K562 (cell line): ENCODE results near the gene PRR23E. TPM values are rescaled to one million over a fixed set of nuclear protein-coding genes. Genes with fewer than 3 reads are reported as not detected.

Experiments used
- ATAC-seq: fragments of 200-7000 bp; cut with Tn5 transposase; 3 replicates; pipeline ENCODE4 v1.9.1; 2020; ENCODE audit warnings: moderate library complexity
- BruUV-seq: library from RNA; stranded (reverse); fragments of 400-500 nt; replicated peaks from 2 replicates; lab custom pipeline; 2021; lab: Mats Ljungman, UMichigan
- CTCF ChIA-PET: fragments of 300-600 bp; formaldehyde crosslinking; extraction: SDS; loops from one replicate; lab custom pipeline; 2021; ENCODE audit warnings: low intra/inter-chr PET ratio; lab: Yijun Ruan, JAX
- POLR2A ChIA-PET: fragments of 300-600, 350-650 bp; sonication (Branson Sonifier 250); formaldehyde crosslinking; extraction: SDS; loops from one replicate; lab custom pipeline; 2021; ENCODE audit warnings: antibody characterized with exemption, inconsistent platforms; lab: Yijun Ruan, JAX
- DNase-seq, 4 experiments: peaks; one replicate each; pipeline versions ENCODE4 v3.0.0 to v3.0.0-alpha.2; 2011 to 2018; ENCODE audit warnings: low spot score in 3 of 4, mixed read lengths in 3 of 4; ENCODE audit errors: extremely low read depth in 1 of 4
- FAIRE-seq: peaks from 2 replicates; lab custom pipeline; 2011; peaks lifted over from hg19 to GRCh38; lab: Jason Lieb, UNC
- H2AFZ ChIP-seq: 2 replicates; pipeline ENCODE4 v1.6.0; 2011; ENCODE audit warnings: low read depth, low read length, control low read depth, inconsistent platforms
- H3K27ac ChIP-seq: fragments of 200-600 bp; 3 replicates; pipeline ENCODE4 v1.8.0; 2011; ENCODE audit warnings: low read depth, mild to moderate bottlenecking, control low read depth, inconsistent platforms, low read length, moderate library complexity, mixed read lengths; ENCODE audit errors: extremely low read depth
- H3K27me3 ChIP-seq, 2 experiments: fragments of 300-600 bp in 1 of 2; 2 replicates in 1 of 2; 3 replicates in 1 of 2; pipeline versions ENCODE4 v1.6.0 to v1.8.0; 2011; ENCODE audit warnings: inconsistent platforms in 2 of 2, low read length in 2 of 2, mild to moderate bottlenecking in 1 of 2, mixed read lengths in 1 of 2, moderate library complexity in 1 of 2; ENCODE audit not compliant: control insufficient read depth in 2 of 2, insufficient read depth in 2 of 2
- H3K36me3 ChIP-seq: fragments of 300-600 bp; 3 replicates; pipeline ENCODE4 v1.8.0; 2011; ENCODE audit warnings: mild to moderate bottlenecking, low read length, inconsistent platforms; ENCODE audit not compliant: control insufficient read depth, insufficient read depth
- H3K4me1 ChIP-seq, 2 experiments: fragments of 200-600 bp in 1 of 2; replicated peaks in 1 of 2; 2 replicates in 1 of 2; 3 replicates in 1 of 2; pipeline versions ENCODE4 v1.5.1 to v1.8.0; 2011; ENCODE audit warnings: inconsistent platforms in 2 of 2, low read length in 2 of 2, mild to moderate bottlenecking in 1 of 2, mixed read lengths in 1 of 2, moderate library complexity in 1 of 2; ENCODE audit not compliant: control insufficient read depth in 2 of 2, insufficient read depth in 2 of 2
- H3K4me2 ChIP-seq: 2 replicates; pipeline ENCODE4 v1.6.1; 2011; ENCODE audit warnings: low read length, control low read depth, inconsistent platforms, mixed read lengths; ENCODE audit not compliant: insufficient read depth
- H3K4me3 ChIP-seq: fragments of 200-600 bp; sonication (generic), shearing (Covaris generic); 2 replicates; pipeline ENCODE4 v1.5.1; 2016; ENCODE audit warnings: control low read depth, inconsistent platforms
- H3K79me2 ChIP-seq: fragments of 200-600 bp; 3 replicates; pipeline ENCODE4 v1.8.0; 2011; ENCODE audit warnings: low read length, inconsistent platforms; ENCODE audit not compliant: control insufficient read depth, insufficient read depth
- H3K9ac ChIP-seq, 2 experiments: 2 replicates each; pipeline versions ENCODE4 v1.6.0 to v1.6.1; 2011; ENCODE audit warnings: low read depth in 2 of 2, low read length in 2 of 2, control low read depth in 1 of 2, inconsistent platforms in 1 of 2, mild to moderate bottlenecking in 1 of 2, mixed read lengths in 1 of 2; ENCODE audit not compliant: insufficient read depth in 1 of 2
- H3K9me1 ChIP-seq: one replicate; pipeline ENCODE4 v1.6.0; 2011; ENCODE audit warnings: inconsistent platforms, mild to moderate bottlenecking, low read length, moderate library complexity; ENCODE audit not compliant: control insufficient read depth, insufficient read depth
- H3K9me3 ChIP-seq: replicated peaks from 2 replicates; pipeline ENCODE4 v1.5.1; 2011; ENCODE audit warnings: low read depth, low read length, inconsistent platforms; ENCODE audit not compliant: control insufficient read depth, insufficient read depth
- H4K20me1 ChIP-seq: replicated peaks from 2 replicates; pipeline ENCODE4 v1.6.1; 2011; ENCODE audit warnings: low read length, inconsistent platforms, mixed read lengths; ENCODE audit not compliant: control insufficient read depth, insufficient read depth
- CBX3 ChIP-seq, 2 experiments: IDR thresholded peaks; 1 replicate in 1 of 2; 2 replicates in 1 of 2; pipeline ENCODE4 v1.6.1; 2012; ENCODE audit warnings: inconsistent platforms in 2 of 2, low read length in 2 of 2, borderline replicate concordance in 1 of 2, control low read depth in 1 of 2
- E2F8 ChIP-seq: fragments of 450-650 bp; IDR thresholded peaks from 2 replicates; pipeline ENCODE4 v1.7.1; 2018; ENCODE audit warnings: mild to moderate bottlenecking, low read depth; ENCODE audit not compliant: partially characterized antibody
- MIER1 ChIP-seq: fragments of 450-650 bp; IDR thresholded peaks from 2 replicates; pipeline ENCODE4 v1.6.1; 2016; ENCODE audit warnings: antibody characterized with exemption, mild to moderate bottlenecking, low read depth
- RAD51 ChIP-seq: fragments of 450-650 bp; IDR thresholded peaks from 2 replicates; pipeline ENCODE4 v1.7.1; 2016; ENCODE audit warnings: low read depth, mild to moderate bottlenecking, borderline replicate concordance
- RBM15 ChIP-seq: fragments of 200-400 bp; formaldehyde crosslinking; IDR thresholded peaks from 2 replicates; pipeline ENCODE4 v1.6.1; 2018; ENCODE audit warnings: mild to moderate bottlenecking, low read length, moderate library complexity; ENCODE audit not compliant: insufficient read depth
- RREB1 ChIP-seq: fragments of 250-450 bp; sonication (Bioruptor Pico); IDR thresholded peaks from 2 replicates; pipeline ENCODE4 v1.4.0; 2020
- RUNX1 ChIP-seq: sonication (generic); IDR thresholded peaks from 2 replicates; pipeline ENCODE4 v1.6.1; 2016; ENCODE audit warnings: antibody characterized with exemption, low read depth
- SAP30 ChIP-seq: fragments of 200-600 bp; sonication (generic); IDR thresholded peaks from 2 replicates; pipeline ENCODE4 v1.6.1; 2012; ENCODE audit warnings: borderline replicate concordance, low read depth, mild to moderate bottlenecking, moderate library complexity, low read length, control low read depth, inconsistent platforms; ENCODE audit not compliant: insufficient read depth, poor library complexity, severe bottlenecking
- TFE3 ChIP-seq: fragments of 450-650 bp; formaldehyde crosslinking; IDR thresholded peaks from 2 replicates; pipeline ENCODE4 v1.4.0; 2020; ENCODE audit warnings: mild to moderate bottlenecking, mixed read lengths
- WGBS: fragments of 100-300 bp; shearing (Covaris generic); methylation state at CpG from one replicate; pipeline ENCODE4 v1.1.6; 2016; ENCODE audit warnings: low coverage, mixed read lengths; ENCODE audit not compliant: insufficient coverage; ENCODE audit errors: missing lambda C conversion rate; 5-methylcytosine and 5-hydroxymethylcytosine counted together
- in situ Hi-C: fragments of 300-500 bp; cut with MboI; formaldehyde crosslinking; loops from 4 replicates; pipeline ENCODE4 v1.15.0; 2018; ENCODE audit warnings: inconsistent platforms, mixed read lengths
- intact Hi-C: fragments of 100-400 bp; cut with micrococcal nuclease; formaldehyde crosslinking; loops from 2 replicates; pipeline ENCODE4 v1.14.2; 2022
- polyA plus RNA-seq, 8 experiments: library from polyadenylated mRNA; depleted of rRNA in 4 of 8; stranded (reverse) in 5 of 8; unstranded in 3 of 8; fragments of >200 nt; fragmentation: Nextera tagmentation in 2 of 8; fragmentation: Illumina TruSeq in 1 of 8; extraction: Ambion mirVana in 2 of 8; extraction: Trizol in 1 of 8; gene quantifications; 2 replicates each; pipeline versions ENCODE4 v1.2.1 to v1.2.3, GENCODE V29; 2011 to 2014; ENCODE audit warnings: inconsistent platforms in 1 of 8, missing spikeins in 1 of 8
- total RNA-seq, 7 experiments: library from RNA; depleted of rRNA in 6 of 7; stranded (reverse); fragments of >200 nt in 6 of 7; fragmentation: Illumina TruSeq in 2 of 7; extraction: Trizol in 2 of 7; gene quantifications; 2 replicates each; pipeline versions ENCODE4 v1.2.1 to v1.2.3, GENCODE V29; 2011 to 2021; ENCODE audit warnings: low replicate concordance in 1 of 7

Gene PRR23E
- total and polyA plus RNA-seq, 9 of the 15 experiments (the other 6 are each of a cell fraction or from before 2014, with no cell fraction given): not detected

GRCh38 chr3:127162947-127163645, 29.8 kb upstream of the PRR23E start (continued):
- TF ChIP-seq RREB1 (CRISPR knock-in tag): no peak
- TF ChIP-seq MIER1: peak; percentile 89
- TF ChIP-seq RUNX1: no peak
- TF ChIP-seq, all 486 proteins: peak for 4

GRCh38 chr3:127164615-127165014, 28.3 kb upstream of the PRR23E start:
- Histone ChIP-seq H3K9ac (no peak overlapping the region), H4K20me1 (no peaks in the 10 kb centered on the region), H3K27me3 (no peaks in the 10 kb centered on the region), H3K4me1 (no peaks in the 10 kb centered on the region), H3K4me2 (no peak overlapping the region), H3K9me3 (no peaks in the 10 kb centered on the region; the same call in 1 of the 2 replicates), H2AFZ (no peak overlapping the region), H3K27ac (no peak overlapping the region), H3K79me2 (no peaks in the 10 kb centered on the region), H3K9me1 (no peaks in the 10 kb centered on the region), H3K36me3 (no peaks in the 10 kb centered on the region), H3K4me3 (no peak overlapping the region)
- BruUV-seq: no TSS peak
- in situ Hi-C loops: no loop called here
- 0% methylated on average over 2 of the region's 5 CpGs for WGBS
- intact Hi-C loops: no loop called here
- ChIA-PET POLR2A (no interaction called here), CTCF (no interaction called here)
- ATAC-seq: no peak
- FAIRE-seq: no peak
- DNase-seq: no peak
- TF ChIP-seq E2F8 (no peak), TFE3 (peak; percentile 78), SAP30 (no peak), RAD51 (peak; percentile 16; the same call in 1 of the 2 replicates), CBX3 (IDR thresholded peaks at IDR 0.05; ENCODE audit: borderline replicate concordance in 1 of 2, low read length in 2 of 2) (no peak), RBM15 (no peak)
